Omental fat pad (tissue), 4 donors: ENCODE data around the gene SUSD6. TPM values are rescaled to one million over a fixed set of nuclear protein-coding genes. Genes with fewer than 3 reads are reported as not detected.
"Not testable (repeated sequence)": the region's sequence is repeated elsewhere in the genome, so short reads cannot be mapped to it uniquely, and the experiment has no call there.

Source experiments
- ATAC-seq: fragments of 150-250 bp; one replicate; pipeline ENCODE4 v1.9.1; 2016; ENCODE audit warnings: mild to moderate bottlenecking, moderate library complexity; ENCODE audit not compliant: low FRiP score
- DNase-seq: peaks from one replicate; pipeline ENCODE4 v3.0.0-alpha.2; 2019; ENCODE audit warnings: low spot score
- total RNA-seq, 4 donors: library from RNA; depleted of rRNA; stranded (reverse); fragments of >200 nt; gene quantifications; one replicate each; pipeline ENCODE4 v1.1.0, GENCODE V29; 2016
- TF ChIP-seq, protein P1 (sequence below), 3 donors: fragments of 450-650 bp; IDR thresholded peaks; one replicate each; pipeline ENCODE4 v1.5.1; 2016 to 2017; ENCODE audit warnings: antibody characterized with exemption in 3 of 3, mild to moderate bottlenecking in 3 of 3, moderate library complexity in 2 of 3

The SUSD6 gene
- total RNA-seq, 4 donors from 2014 or later, result 31.1 to 73.3 (median 52.7) TPM

DNA sequence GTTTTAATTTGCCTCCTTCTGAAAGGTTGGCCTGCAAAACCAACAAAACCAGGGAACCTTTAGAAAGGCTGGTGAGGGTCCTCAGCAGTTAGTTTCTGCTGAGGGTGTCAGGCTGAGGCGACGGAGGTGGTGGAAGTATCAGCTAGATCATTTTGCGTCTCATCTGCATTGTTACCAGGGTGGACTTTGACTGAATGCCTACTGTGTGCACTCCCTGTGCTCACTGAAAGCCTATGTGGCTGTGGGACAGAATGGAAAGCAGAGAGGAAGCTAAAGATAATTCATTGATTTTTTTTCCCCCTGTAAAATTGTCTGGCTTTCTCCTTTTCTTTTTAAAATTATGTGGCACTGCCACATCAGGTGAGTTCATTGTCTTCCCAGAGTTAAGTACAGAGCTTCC is 87.2 kb downstream of the SUSD6 start:
- TF ChIP-seq, protein P1, sequence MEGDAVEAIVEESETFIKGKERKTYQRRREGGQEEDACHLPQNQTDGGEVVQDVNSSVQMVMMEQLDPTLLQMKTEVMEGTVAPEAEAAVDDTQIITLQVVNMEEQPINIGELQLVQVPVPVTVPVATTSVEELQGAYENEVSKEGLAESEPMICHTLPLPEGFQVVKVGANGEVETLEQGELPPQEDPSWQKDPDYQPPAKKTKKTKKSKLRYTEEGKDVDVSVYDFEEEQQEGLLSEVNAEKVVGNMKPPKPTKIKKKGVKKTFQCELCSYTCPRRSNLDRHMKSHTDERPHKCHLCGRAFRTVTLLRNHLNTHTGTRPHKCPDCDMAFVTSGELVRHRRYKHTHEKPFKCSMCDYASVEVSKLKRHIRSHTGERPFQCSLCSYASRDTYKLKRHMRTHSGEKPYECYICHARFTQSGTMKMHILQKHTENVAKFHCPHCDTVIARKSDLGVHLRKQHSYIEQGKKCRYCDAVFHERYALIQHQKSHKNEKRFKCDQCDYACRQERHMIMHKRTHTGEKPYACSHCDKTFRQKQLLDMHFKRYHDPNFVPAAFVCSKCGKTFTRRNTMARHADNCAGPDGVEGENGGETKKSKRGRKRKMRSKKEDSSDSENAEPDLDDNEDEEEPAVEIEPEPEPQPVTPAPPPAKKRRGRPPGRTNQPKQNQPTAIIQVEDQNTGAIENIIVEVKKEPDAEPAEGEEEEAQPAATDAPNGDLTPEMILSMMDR (IDR thresholded peaks at IDR 0.05), result no peak
- DNase-seq (no peak), ATAC-seq (no peak)

DNA sequence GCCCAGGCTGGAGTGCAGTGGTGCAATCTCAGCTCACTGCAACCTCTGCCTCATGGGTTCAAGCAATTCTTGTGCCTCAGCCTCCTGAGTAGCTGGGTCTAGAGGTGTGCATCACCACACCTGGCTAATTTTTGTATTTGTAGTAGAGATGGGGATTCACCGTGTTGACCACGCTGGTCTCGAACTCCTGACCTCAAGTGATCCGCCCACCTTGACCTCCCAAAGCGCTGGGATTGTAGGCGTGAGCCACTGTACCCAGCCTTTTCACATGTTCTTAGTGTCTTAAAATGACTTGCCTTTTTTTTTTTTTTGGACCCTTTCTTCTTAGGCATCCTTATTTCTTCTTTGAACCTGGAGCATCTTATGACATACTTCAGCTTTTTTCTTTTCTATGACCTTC is 87.8 kb downstream of the SUSD6 start:
- not testable (repeated sequence) for DNase-seq, ATAC-seq

DNA sequence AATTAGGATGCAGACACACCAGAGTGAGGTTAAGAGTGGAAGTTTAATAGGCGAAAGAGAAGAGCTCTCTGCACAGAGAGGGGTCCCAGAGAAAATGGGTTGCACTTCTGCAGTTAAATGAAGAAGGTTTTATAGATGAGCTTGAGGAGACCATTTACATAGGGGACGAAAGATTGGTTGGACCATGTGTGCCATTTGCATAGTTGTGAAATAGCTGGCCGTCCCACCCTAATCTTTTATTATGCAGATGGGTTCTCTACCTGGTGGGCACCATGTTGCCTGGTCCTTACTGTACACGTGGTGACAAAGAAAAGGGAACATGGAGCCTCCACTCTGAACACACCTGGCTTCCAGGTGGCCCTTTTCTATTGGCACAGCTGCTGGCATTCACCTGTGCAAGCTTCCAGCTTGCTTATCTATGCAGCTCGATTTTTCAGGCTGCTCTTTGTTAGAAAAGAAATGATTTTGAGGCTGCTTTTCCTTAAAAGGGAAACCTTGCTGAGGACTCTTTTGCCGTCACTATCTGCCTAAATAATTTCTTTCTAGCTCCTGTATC is 88.4 kb downstream of the SUSD6 start:
- ATAC-seq, result no peak
- TF ChIP-seq, protein P1 (IDR thresholded peaks at IDR 0.05), result no peak

DNA sequence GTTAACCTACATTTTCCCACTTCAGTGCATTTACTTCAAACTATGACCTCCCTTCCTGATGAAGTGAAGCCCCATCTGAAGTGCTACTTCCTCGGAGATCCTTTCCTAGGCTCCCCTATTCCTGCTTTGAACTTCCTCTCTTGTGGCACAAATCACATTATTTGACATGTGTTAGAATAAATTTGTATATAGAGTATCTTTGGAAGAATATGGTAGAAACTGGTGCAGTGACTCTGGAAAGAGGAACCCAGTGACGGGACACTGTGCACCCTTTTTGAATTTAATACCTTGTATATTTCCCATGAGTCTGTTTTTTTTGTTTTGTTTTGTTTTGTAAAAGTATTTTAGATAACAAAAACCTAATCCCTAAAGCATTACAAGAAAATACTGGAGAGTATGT is 89.2 kb downstream of the SUSD6 start:
- no peak for ATAC-seq
- TF ChIP-seq, protein P1 (IDR thresholded peaks at IDR 0.05), result no peak

More for the DNA sequence above, 88.4 kb downstream of the SUSD6 start:
- DNase-seq, result no peak

DNA sequence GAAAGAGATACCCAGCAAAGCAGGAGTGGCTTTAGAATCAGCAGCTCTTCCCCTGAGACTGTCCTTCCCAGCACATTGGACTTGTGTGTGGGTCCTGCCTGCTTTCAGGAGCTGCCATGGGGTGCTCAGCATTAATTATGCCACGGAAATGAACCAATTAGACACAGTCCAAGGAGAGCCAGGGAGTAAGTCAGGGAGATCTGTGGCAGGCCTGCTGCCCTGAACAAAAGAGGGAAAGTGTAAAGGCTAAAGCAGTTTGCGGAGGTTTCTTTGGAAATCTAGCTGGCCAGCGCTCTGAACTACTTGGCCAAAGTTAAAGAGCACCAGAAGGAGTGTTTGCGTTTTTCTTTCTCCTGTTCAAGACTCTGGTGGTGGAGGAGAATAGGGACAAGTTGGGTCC is 89.9 kb downstream of the SUSD6 start:
- TF ChIP-seq, protein P1 (IDR thresholded peaks at IDR 0.05), result no peak
- ATAC-seq, result no peak
- no peak for DNase-seq

More for the DNA sequence above, 89.2 kb downstream of the SUSD6 start:
- no peak for DNase-seq

DNA sequence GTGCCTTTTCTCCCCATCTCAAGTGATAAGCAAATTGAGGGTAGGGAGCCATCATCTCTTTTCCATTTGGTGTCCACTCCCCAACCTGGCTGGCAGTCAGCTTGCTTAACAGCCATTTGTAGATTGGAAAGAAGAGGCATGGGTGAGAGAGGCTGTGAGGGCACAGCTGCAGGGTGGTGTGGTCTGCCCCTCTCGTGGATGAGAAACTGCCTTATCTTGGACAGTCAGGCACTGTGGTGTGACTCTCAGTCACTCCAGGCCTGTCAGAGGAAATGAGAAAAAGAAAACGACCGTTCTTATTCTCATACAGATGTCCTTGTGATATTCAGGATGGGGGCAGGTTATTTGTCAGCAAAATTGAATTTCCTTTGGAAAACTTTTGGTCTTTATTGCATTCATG is 90.5 kb downstream of the SUSD6 start:
- no peak for DNase-seq

DNA sequence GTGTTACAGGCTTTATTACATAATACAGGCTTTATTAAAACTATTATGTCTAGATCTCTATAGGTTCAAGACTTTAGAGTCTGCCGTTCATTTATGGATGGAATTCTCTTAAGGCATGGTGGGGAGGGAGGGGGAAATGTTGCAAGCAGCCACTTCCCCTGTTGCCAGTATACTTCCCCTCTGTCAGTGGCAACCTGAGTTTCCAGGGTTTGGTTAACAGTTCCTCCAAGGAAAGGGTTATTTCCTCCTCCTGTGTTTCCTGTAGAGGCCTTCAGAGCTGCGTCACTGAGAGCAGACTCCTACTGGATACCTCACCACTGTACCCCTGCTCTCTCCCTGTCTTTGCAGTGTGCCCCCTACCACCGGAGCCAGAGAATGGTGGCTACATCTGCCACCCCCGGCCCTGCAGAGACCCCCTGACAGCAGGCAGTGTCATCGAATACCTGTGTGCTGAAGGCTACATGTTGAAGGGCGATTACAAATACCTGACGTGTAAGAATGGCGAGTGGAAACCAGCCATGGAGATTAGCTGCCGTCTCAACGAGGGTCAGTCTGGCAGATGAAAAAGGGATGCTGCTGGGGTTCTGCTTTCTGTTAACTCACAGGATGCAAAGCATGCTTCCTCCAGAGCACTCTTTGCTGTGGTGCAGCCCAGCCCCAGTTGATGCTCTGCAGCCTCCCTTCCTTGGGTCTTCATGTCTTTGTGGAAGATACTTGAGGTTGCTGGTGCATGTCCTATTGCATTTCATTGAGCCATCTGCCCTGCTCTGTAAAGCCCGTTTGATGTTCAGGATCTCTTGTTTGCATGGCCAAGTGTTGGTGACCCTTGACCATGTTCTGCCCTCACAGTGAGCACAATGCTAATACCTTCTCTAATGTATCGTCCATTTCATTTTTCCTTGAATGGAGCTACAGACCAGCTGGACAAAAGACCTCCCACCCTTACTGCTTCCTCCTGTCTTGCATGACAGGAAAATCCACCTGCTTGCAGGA is 91.9 kb downstream of the SUSD6 start:
- TF ChIP-seq, protein P1 (IDR thresholded peaks at IDR 0.05), result no peak
- no peak for DNase-seq
- ATAC-seq, result no peak

More for the DNA sequence above, 90.5 kb downstream of the SUSD6 start:
- ATAC-seq, result no peak
- TF ChIP-seq, protein P1 (IDR thresholded peaks at IDR 0.05), result no peak
